ENCODE data around the gene NKD2. TPM values are rescaled to one million over a fixed set of nuclear protein-coding genes. Genes with fewer than 3 reads are reported as not detected.

NKD2 gene
- total and polyA plus RNA-seq, 2 experiments from 2014 or later, result 9.0 to 11.9 TPM

- Histone ChIP-seq H3K27ac (ENCODE audit: low read depth) (no peak overlapping the region), H3K4me3 (no peak overlapping the region), H3K4me1 (ENCODE audit: insufficient read depth) (no peaks in the 10 kb centered on the region), H3K36me3 (ENCODE audit: insufficient read depth) (no peaks in the 10 kb centered on the region), H3K27me3 (ENCODE audit: insufficient read depth) (no peaks in the 10 kb centered on the region), H3K9me2 (ENCODE audit: insufficient read depth) (no peaks in the 10 kb centered on the region), H3K79me2 (replicated peaks; ENCODE audit: insufficient read depth) (no peaks in the 10 kb centered on the region), H4K20me1 (replicated peaks; ENCODE audit: insufficient read depth) (0 out of 2 replicates have a peak, but pooled peaks cover 2% of the 10 kb centered on the region), H3K4me2 (no peak overlapping the region), H2AFZ (no peak overlapping the region), H3F3A (replicated peaks; ENCODE audit: low read depth) (no peaks in the 10 kb centered on the region)
- H3K27me3 Mint-ChIP-seq (ENCODE audit: insufficient read depth, low read depth, poor library complexity), result peaks cover 8% of the 10 kb centered on the region
- no peaks in the 10 kb centered on the region for H3K9me3 Mint-ChIP-seq
- TF ChIP-seq EZH2 (IDR thresholded peaks at IDR 0.05; ENCODE audit: low read depth, unreplicated experiment) (no peak), CTCF (conservative IDR thresholded peaks at IDR 0.05; ENCODE audit: low read depth in 2 of 2) (no peak), NANOG (IDR thresholded peaks at IDR 0.05; ENCODE audit: borderline replicate concordance) (no peak), CREB1 (CRISPR knock-in tag; IDR thresholded peaks at IDR 0.05; ENCODE audit: low read depth) (no peak), EZH2phosphoT487 (IDR thresholded peaks at IDR 0.05; ENCODE audit: unreplicated experiment) (no peak), JUNB (IDR thresholded peaks at IDR 0.05; ENCODE audit: unreplicated experiment) (no peak), ZNF114 (CRISPR knock-in tag; IDR thresholded peaks at IDR 0.05) (no peak), ZNF331 (CRISPR knock-in tag; IDR thresholded peaks at IDR 0.05; ENCODE audit: low read depth) (no peak), ETS1 (IDR thresholded peaks at IDR 0.05) (no peak), ZNF462 (CRISPR knock-in tag; IDR thresholded peaks at IDR 0.05) (no peak), STAT1 (IDR thresholded peaks at IDR 0.05; ENCODE audit: unreplicated experiment) (no peak), REST (IDR thresholded peaks at IDR 0.05; ENCODE audit: unreplicated experiment) (no peak), POLR2AphosphoS5 (IDR thresholded peaks at IDR 0.05; ENCODE audit: low read depth) (no peak)
- H3K27ac Mint-ChIP-seq, result no peak overlapping the region
- no peak for DNase-seq (ENCODE audit: low spot score)
- H3K36me3 Mint-ChIP-seq (ENCODE audit: low read depth), result peaks cover 5% of the 10 kb centered on the region; the same call in 2 of the 3 replicates
- no peak for ATAC-seq
- H3K4me1 Mint-ChIP-seq, result no peaks in the 10 kb centered on the region
- no peak overlapping the region for H3K4me3 Mint-ChIP-seq
These were observed 65.6 kb downstream of the NKD2 start for GRCh38 chr5:1074226-1074625.

Measured in GM23338 (cell line).